GM12878 (cell line): ENCODE results near the gene ZDHHC21. TPM values are rescaled to one million over a fixed set of nuclear protein-coding genes. Genes with fewer than 3 reads are reported as not detected.

Source experiments
- ATAC-seq: fragments of 200-7000 bp; cut with Tn5 transposase; 3 replicates; pipeline ENCODE4 v1.9.1; 2020; ENCODE audit warnings: mild to moderate bottlenecking, moderate library complexity
- BruUV-seq: library from RNA; stranded (reverse); fragments of 400-500 nt; replicated peaks from 2 replicates; lab custom pipeline; 2021; lab: Mats Ljungman, UMichigan
- CTCF ChIA-PET: fragments of 300-600 bp; sonication (Branson Sonifier 250); formaldehyde crosslinking; extraction: SDS; loops from one replicate; lab custom pipeline; 2021; ENCODE audit warnings: inconsistent platforms; lab: Yijun Ruan, JAX
- POLR2A ChIA-PET: fragments of 350-600 bp; formaldehyde crosslinking; extraction: SDS; loops from one replicate; lab custom pipeline; 2021; ENCODE audit warnings: inconsistent platforms; lab: Charles Lee
- RAD21 ChIA-PET: fragments of 300-600 bp; sonication (Branson Sonifier 250); formaldehyde crosslinking; loops from one replicate; lab custom pipeline; 2023; ENCODE audit warnings: antibody characterized with exemption; ENCODE audit not compliant: unreplicated experiment; lab: Charles Lee
- SMC1A ChIA-PET: fragments of 300-600 bp; sonication (Branson Sonifier 250); formaldehyde crosslinking; loops from one replicate; lab custom pipeline; 2023; ENCODE audit not compliant: unreplicated experiment, uncharacterized antibody; lab: Charles Lee
- DNase-seq: peaks from one replicate; pipeline ENCODE4 v3.0.0-alpha.2; 2011; ENCODE audit warnings: low read depth, low spot score
- FAIRE-seq: peaks from 3 replicates; lab custom pipeline; 2011; peaks lifted over from hg19 to GRCh38; lab: Jason Lieb, UNC
- H2AFZ ChIP-seq: 2 replicates; pipeline ENCODE4 v1.6.0; 2011; ENCODE audit warnings: low read depth, low read length, control low read depth; ENCODE audit not compliant: control insufficient read depth
- H3K27ac ChIP-seq: 2 replicates; pipeline ENCODE4 v1.5.1; 2011; ENCODE audit warnings: control low read depth; ENCODE audit not compliant: control insufficient read depth, insufficient read depth
- H3K27me3 ChIP-seq, 2 experiments: replicated peaks in 1 of 2; 2 replicates each; pipeline versions ENCODE4 v1.6.0 to v1.6.1; 2011; ENCODE audit warnings: low read length in 1 of 2; ENCODE audit not compliant: control insufficient read depth in 2 of 2, insufficient read depth in 2 of 2
- H3K36me3 ChIP-seq, 2 experiments: 2 replicates each; pipeline ENCODE4 v1.5.1; 2011; ENCODE audit warnings: low read length in 1 of 2; ENCODE audit not compliant: control insufficient read depth in 2 of 2, insufficient read depth in 2 of 2
- H3K4me1 ChIP-seq: 2 replicates; pipeline ENCODE4 v1.6.1; 2011; ENCODE audit warnings: mild to moderate bottlenecking, low read length, moderate library complexity, mixed read lengths; ENCODE audit not compliant: control insufficient read depth, insufficient read depth
- H3K4me2 ChIP-seq: 2 replicates; pipeline ENCODE4 v1.6.0; 2011; ENCODE audit warnings: control low read depth; ENCODE audit not compliant: control insufficient read depth, insufficient read depth
- H3K4me3 ChIP-seq: fragments of 200-600 bp; sonication (generic); 2 replicates; pipeline ENCODE4 v1.5.1; 2016
- H3K79me2 ChIP-seq: 2 replicates; pipeline ENCODE4 v1.6.0; 2011; ENCODE audit warnings: low read length; ENCODE audit not compliant: control insufficient read depth, insufficient read depth
- H3K9ac ChIP-seq: 2 replicates; pipeline ENCODE4 v1.8.0; 2011; ENCODE audit warnings: low read length, control low read depth, mixed read lengths; ENCODE audit not compliant: control insufficient read depth, insufficient read depth
- H3K9me3 ChIP-seq: replicated peaks from 3 replicates; pipeline ENCODE4 v1.5.1; 2011; ENCODE audit warnings: mild to moderate bottlenecking, low read length; ENCODE audit not compliant: control insufficient read depth, insufficient read depth
- H4K20me1 ChIP-seq: 2 replicates; pipeline ENCODE4 v1.6.0; 2011; ENCODE audit not compliant: control insufficient read depth, insufficient read depth
- FOXK2 ChIP-seq: fragments of 450-650 bp; IDR thresholded peaks from 2 replicates; pipeline ENCODE4 v1.6.1; 2017; ENCODE audit warnings: mild to moderate bottlenecking, moderate library complexity
- POLR2A ChIP-seq: IDR thresholded peaks from 2 replicates; pipeline ENCODE4 v1.6.1; 2011; ENCODE audit warnings: low read depth, mild to moderate bottlenecking, low read length
- TCF7 ChIP-seq: IDR thresholded peaks from 2 replicates; pipeline ENCODE4 v1.6.1; 2014; ENCODE audit warnings: antibody characterized with exemption, borderline replicate concordance
- WGBS: methylation state at CpG from one replicate; pipeline ENCODE4 v1.1.6; 2016; ENCODE audit warnings: low lambda C conversion rate; ENCODE audit not compliant: insufficient replicate concordance, insufficient coverage; ENCODE audit errors: missing lambda C conversion rate; 5-methylcytosine and 5-hydroxymethylcytosine counted together
- in situ Hi-C: fragments of 300-500 bp; cut with MboI; formaldehyde crosslinking; loops from 9 replicates; pipeline ENCODE4 v1.14.3; 2018; ENCODE audit warnings: mixed read lengths
- intact Hi-C: fragments of 100-400 bp; cut with micrococcal nuclease; formaldehyde crosslinking; loops from one replicate; pipeline ENCODE4 v1.14.2; 2022; ENCODE audit not compliant: unreplicated experiment
- polyA plus RNA-seq, 11 experiments: library from polyadenylated mRNA; depleted of rRNA in 4 of 11; unstranded in 6 of 11; stranded (reverse) in 5 of 11; fragments of >200 nt; fragmentation: Nextera tagmentation in 4 of 11; fragmentation: Illumina TruSeq in 1 of 11; extraction: Ambion mirVana in 4 of 11; extraction: Trizol in 1 of 11; gene quantifications; 1 replicate in 1 of 11; 2 replicates in 10 of 11; pipeline versions ENCODE4 v1.2.1 to v1.2.3, GENCODE V29; 2011 to 2016; ENCODE audit warnings: inconsistent platforms in 2 of 11, missing spikeins in 2 of 11, low read depth in 1 of 11
- total RNA-seq, 4 experiments: library from RNA; depleted of rRNA in 3 of 4; stranded (reverse); fragments of >200 nt in 3 of 4; fragmentation: Illumina TruSeq in 1 of 4; extraction: Trizol in 1 of 4; gene quantifications; 2 replicates each; pipeline versions ENCODE4 v1.2.1 to v1.2.3, GENCODE V29; 2013 to 2021
- TF ChIP-seq, protein P1 (sequence below): IDR thresholded peaks from 2 replicates; pipeline ENCODE4 v1.6.1; 2012; ENCODE audit warnings: improper control_type of control experiment, low read depth, low read length; ENCODE audit not compliant: insufficient replicate concordance
- TF ChIP-seq, protein P2 (sequence below): IDR thresholded peaks from 2 replicates; pipeline ENCODE4 v1.6.1; 2012; ENCODE audit warnings: low read depth, low read length, improper control_type of control experiment
- TF ChIP-seq, protein P3 (sequence below): fragments of 450-650 bp; IDR thresholded peaks from 2 replicates; pipeline ENCODE4 v1.6.1; 2017; ENCODE audit warnings: antibody characterized with exemption, mild to moderate bottlenecking, moderate library complexity
- TF ChIP-seq, protein P4 (sequence below): fragments of 450-650 bp; IDR thresholded peaks from 2 replicates; pipeline ENCODE4 v1.6.1; 2018; ENCODE audit warnings: mild to moderate bottlenecking, low read depth, moderate library complexity; ENCODE audit not compliant: partially characterized antibody
- TF ChIP-seq, protein P5 (sequence below): fragments of 150-350 bp; IDR thresholded peaks from 2 replicates; pipeline ENCODE4 v1.6.1; 2014; ENCODE audit warnings: mild to moderate bottlenecking, low read depth, low read length

The ZDHHC21 gene
- total and polyA plus RNA-seq, 10 of the 15 experiments (the other 5 are each of a cell fraction or from before 2014, with no cell fraction given): 2.6 to 14.6 (median 9.1) TPM

DNA sequence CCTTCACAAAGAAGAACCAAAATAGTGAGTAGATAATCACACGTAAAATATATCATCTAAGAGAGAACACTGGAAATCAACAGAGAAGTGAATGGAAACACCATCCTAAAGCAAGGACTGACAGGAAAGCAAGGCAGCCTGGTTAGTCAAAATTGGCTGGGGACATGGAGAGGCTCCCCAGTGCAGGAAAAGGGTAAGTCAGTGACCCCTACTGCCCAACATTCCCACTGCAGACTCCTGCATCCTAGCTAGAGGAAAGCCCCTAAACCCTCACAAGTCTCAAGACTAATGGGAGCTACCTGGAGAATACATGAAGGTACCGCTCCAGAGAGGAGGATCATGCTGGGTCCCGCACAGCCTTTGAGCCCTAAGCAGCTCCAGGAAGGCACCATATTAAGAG is 60.1 kb downstream of the ZDHHC21 start (continued):
- TF ChIP-seq, protein P1, sequence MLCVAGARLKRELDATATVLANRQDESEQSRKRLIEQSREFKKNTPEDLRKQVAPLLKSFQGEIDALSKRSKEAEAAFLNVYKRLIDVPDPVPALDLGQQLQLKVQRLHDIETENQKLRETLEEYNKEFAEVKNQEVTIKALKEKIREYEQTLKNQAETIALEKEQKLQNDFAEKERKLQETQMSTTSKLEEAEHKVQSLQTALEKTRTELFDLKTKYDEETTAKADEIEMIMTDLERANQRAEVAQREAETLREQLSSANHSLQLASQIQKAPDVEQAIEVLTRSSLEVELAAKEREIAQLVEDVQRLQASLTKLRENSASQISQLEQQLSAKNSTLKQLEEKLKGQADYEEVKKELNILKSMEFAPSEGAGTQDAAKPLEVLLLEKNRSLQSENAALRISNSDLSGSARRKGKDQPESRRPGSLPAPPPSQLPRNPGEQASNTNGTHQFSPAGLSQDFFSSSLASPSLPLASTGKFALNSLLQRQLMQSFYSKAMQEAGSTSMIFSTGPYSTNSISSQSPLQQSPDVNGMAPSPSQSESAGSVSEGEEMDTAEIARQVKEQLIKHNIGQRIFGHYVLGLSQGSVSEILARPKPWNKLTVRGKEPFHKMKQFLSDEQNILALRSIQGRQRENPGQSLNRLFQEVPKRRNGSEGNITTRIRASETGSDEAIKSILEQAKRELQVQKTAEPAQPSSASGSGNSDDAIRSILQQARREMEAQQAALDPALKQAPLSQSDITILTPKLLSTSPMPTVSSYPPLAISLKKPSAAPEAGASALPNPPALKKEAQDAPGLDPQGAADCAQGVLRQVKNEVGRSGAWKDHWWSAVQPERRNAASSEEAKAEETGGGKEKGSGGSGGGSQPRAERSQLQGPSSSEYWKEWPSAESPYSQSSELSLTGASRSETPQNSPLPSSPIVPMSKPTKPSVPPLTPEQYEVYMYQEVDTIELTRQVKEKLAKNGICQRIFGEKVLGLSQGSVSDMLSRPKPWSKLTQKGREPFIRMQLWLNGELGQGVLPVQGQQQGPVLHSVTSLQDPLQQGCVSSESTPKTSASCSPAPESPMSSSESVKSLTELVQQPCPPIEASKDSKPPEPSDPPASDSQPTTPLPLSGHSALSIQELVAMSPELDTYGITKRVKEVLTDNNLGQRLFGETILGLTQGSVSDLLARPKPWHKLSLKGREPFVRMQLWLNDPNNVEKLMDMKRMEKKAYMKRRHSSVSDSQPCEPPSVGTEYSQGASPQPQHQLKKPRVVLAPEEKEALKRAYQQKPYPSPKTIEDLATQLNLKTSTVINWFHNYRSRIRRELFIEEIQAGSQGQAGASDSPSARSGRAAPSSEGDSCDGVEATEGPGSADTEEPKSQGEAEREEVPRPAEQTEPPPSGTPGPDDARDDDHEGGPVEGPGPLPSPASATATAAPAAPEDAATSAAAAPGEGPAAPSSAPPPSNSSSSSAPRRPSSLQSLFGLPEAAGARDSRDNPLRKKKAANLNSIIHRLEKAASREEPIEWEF: no peak
- TF ChIP-seq, protein P2, sequence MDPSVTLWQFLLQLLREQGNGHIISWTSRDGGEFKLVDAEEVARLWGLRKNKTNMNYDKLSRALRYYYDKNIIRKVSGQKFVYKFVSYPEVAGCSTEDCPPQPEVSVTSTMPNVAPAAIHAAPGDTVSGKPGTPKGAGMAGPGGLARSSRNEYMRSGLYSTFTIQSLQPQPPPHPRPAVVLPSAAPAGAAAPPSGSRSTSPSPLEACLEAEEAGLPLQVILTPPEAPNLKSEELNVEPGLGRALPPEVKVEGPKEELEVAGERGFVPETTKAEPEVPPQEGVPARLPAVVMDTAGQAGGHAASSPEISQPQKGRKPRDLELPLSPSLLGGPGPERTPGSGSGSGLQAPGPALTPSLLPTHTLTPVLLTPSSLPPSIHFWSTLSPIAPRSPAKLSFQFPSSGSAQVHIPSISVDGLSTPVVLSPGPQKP: no peak
- no peak for TF ChIP-seq FOXK2

DNA sequence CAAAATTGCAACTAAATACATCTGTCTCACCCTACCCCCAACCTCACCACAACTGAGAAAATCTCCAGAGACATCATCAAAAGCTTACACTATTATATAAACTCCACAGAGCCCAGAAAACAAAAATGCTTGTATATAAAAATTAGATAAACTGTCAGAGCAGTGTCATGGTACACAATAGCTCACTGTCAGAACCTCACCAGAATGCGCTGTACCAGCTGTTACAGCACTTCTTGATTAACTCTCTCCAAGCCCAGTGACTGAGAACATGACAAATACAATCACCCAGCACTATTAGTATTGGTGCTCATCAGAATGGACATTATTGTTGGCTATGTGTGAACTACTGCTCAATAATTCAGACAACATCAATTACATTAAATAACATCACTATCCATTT is 65.7 kb downstream of the ZDHHC21 start:
- RAD21 ChIA-PET: no interaction called here
- BruUV-seq: no TSS peak
- Histone ChIP-seq H3K9me3 (no peaks in the 10 kb centered on the region), H3K79me2 (no peaks in the 10 kb centered on the region), H3K4me2 (no peak overlapping the region), H3K27ac (no peak overlapping the region), H3K4me3 (no peak overlapping the region), H4K20me1 (no peaks in the 10 kb centered on the region), H3K9ac (no peak overlapping the region), H2AFZ (no peak overlapping the region), H3K36me3 (peaks cover 0 to 3% of the 10 kb centered on the region in 2 experiments; a peak in 1 of 4 replicates), H3K27me3 (no peaks in the 10 kb centered on the region), H3K4me1 (no peaks in the 10 kb centered on the region)
- 100% methylated on average over 1 of the region's 1 CpG for WGBS
- ATAC-seq: no peak
- in situ Hi-C loops: no loop called here
- CTCF ChIA-PET: interaction anchor here (1.2 to 1.8 kb wide), 5 partner anchors 10 to 143 kb away, joined by 3 to 9 read pairs (median 6); no protein-coding TSS in a partner anchor
- FAIRE-seq: no peak
- POLR2A ChIA-PET: no interaction called here
- SMC1A ChIA-PET: interaction anchor here (1.4 kb wide), 1 partner anchor 10 kb away, joined by 4 read pairs; no protein-coding TSS in a partner anchor
- no peak for DNase-seq
- intact Hi-C loops: no loop called here
- TF ChIP-seq, protein P3, sequence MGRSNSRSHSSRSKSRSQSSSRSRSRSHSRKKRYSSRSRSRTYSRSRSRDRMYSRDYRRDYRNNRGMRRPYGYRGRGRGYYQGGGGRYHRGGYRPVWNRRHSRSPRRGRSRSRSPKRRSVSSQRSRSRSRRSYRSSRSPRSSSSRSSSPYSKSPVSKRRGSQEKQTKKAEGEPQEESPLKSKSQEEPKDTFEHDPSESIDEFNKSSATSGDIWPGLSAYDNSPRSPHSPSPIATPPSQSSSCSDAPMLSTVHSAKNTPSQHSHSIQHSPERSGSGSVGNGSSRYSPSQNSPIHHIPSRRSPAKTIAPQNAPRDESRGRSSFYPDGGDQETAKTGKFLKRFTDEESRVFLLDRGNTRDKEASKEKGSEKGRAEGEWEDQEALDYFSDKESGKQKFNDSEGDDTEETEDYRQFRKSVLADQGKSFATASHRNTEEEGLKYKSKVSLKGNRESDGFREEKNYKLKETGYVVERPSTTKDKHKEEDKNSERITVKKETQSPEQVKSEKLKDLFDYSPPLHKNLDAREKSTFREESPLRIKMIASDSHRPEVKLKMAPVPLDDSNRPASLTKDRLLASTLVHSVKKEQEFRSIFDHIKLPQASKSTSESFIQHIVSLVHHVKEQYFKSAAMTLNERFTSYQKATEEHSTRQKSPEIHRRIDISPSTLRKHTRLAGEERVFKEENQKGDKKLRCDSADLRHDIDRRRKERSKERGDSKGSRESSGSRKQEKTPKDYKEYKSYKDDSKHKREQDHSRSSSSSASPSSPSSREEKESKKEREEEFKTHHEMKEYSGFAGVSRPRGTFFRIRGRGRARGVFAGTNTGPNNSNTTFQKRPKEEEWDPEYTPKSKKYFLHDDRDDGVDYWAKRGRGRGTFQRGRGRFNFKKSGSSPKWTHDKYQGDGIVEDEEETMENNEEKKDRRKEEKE: no peak
- TF ChIP-seq TCF7 (no peak), POLR2A (no peak)
- TF ChIP-seq, protein P4, sequence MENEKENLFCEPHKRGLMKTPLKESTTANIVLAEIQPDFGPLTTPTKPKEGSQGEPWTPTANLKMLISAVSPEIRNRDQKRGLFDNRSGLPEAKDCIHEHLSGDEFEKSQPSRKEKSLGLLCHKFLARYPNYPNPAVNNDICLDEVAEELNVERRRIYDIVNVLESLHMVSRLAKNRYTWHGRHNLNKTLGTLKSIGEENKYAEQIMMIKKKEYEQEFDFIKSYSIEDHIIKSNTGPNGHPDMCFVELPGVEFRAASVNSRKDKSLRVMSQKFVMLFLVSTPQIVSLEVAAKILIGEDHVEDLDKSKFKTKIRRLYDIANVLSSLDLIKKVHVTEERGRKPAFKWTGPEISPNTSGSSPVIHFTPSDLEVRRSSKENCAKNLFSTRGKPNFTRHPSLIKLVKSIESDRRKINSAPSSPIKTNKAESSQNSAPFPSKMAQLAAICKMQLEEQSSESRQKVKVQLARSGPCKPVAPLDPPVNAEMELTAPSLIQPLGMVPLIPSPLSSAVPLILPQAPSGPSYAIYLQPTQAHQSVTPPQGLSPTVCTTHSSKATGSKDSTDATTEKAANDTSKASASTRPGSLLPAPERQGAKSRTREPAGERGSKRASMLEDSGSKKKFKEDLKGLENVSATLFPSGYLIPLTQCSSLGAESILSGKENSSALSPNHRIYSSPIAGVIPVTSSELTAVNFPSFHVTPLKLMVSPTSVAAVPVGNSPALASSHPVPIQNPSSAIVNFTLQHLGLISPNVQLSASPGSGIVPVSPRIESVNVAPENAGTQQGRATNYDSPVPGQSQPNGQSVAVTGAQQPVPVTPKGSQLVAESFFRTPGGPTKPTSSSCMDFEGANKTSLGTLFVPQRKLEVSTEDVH: no peak
- TF ChIP-seq, protein P5, sequence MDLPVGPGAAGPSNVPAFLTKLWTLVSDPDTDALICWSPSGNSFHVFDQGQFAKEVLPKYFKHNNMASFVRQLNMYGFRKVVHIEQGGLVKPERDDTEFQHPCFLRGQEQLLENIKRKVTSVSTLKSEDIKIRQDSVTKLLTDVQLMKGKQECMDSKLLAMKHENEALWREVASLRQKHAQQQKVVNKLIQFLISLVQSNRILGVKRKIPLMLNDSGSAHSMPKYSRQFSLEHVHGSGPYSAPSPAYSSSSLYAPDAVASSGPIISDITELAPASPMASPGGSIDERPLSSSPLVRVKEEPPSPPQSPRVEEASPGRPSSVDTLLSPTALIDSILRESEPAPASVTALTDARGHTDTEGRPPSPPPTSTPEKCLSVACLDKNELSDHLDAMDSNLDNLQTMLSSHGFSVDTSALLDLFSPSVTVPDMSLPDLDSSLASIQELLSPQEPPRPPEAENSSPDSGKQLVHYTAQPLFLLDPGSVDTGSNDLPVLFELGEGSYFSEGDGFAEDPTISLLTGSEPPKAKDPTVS: no peak
